Esophagus (tissue), 2 donors: ENCODE measurements around the gene CDR2. TPM values are rescaled to one million over a fixed set of nuclear protein-coding genes. Genes with fewer than 3 reads are reported as not detected.
A peak's percentile ranks its signal among the peaks of the same experiment; 100 is the strongest.
"Not testable (repeated sequence)": the region's sequence is repeated elsewhere in the genome, so short reads cannot be mapped to it uniquely, and the experiment has no call there.

Experiments used
- H3K27ac ChIP-seq, 2 donors: one replicate each; pipeline ENCODE4 v1.5.1; 2013; ENCODE audit warnings: low read depth in 2 of 2, mild to moderate bottlenecking in 2 of 2, inconsistent platforms in 1 of 2, low read length in 1 of 2, moderate library complexity in 1 of 2
- H3K27me3 ChIP-seq, 2 donors: one replicate each; pipeline ENCODE4 v1.6.1; 2013; ENCODE audit warnings: low read length in 2 of 2, control low read depth in 1 of 2, mild to moderate bottlenecking in 1 of 2; ENCODE audit not compliant: insufficient read depth in 2 of 2, control insufficient read depth in 1 of 2
- H3K36me3 ChIP-seq, 2 donors: one replicate each; pipeline ENCODE4 v1.6.1; 2013; ENCODE audit warnings: low read length in 1 of 2; ENCODE audit not compliant: control insufficient read depth in 2 of 2, insufficient read depth in 2 of 2
- H3K4me1 ChIP-seq, 2 donors: one replicate each; pipeline ENCODE4 v1.6.1; 2013; ENCODE audit warnings: low read length in 1 of 2; ENCODE audit not compliant: control insufficient read depth in 2 of 2, insufficient read depth in 2 of 2
- H3K4me3 ChIP-seq, 2 donors: one replicate each; pipeline ENCODE4 v1.5.1; 2013; ENCODE audit warnings: low read length in 2 of 2, mild to moderate bottlenecking in 2 of 2, low read depth in 1 of 2, moderate library complexity in 1 of 2
- H3K9me3 ChIP-seq, 2 donors: one replicate each; pipeline ENCODE4 v1.6.1; 2013; ENCODE audit warnings: mild to moderate bottlenecking in 2 of 2, low read depth in 1 of 2, low read length in 1 of 2, moderate library complexity in 1 of 2; ENCODE audit not compliant: control insufficient read depth in 2 of 2, insufficient read depth in 1 of 2
- WGBS, 2 donors: extraction: QIAGEN DNeasy Blood & Tissue Kit; methylation state at CpG; one replicate each; pipeline ENCODE4 v1.1.7; 2013; 5-methylcytosine and 5-hydroxymethylcytosine counted together
- polyA plus RNA-seq, 2 donors: library from polyadenylated mRNA; stranded (reverse); fragments of 200-250 nt; gene quantifications; one replicate each; pipeline ENCODE4 v1.2.3, GENCODE V29; 2013
- donor health status: healthy with polysubstance abuse.
- donor health status: Bipolar disorder and iron deficiency.

CDR2 gene
- 1 to 10 TPM; 4.5 to 6.3 TPM for polyA plus RNA-seq

DNA sequence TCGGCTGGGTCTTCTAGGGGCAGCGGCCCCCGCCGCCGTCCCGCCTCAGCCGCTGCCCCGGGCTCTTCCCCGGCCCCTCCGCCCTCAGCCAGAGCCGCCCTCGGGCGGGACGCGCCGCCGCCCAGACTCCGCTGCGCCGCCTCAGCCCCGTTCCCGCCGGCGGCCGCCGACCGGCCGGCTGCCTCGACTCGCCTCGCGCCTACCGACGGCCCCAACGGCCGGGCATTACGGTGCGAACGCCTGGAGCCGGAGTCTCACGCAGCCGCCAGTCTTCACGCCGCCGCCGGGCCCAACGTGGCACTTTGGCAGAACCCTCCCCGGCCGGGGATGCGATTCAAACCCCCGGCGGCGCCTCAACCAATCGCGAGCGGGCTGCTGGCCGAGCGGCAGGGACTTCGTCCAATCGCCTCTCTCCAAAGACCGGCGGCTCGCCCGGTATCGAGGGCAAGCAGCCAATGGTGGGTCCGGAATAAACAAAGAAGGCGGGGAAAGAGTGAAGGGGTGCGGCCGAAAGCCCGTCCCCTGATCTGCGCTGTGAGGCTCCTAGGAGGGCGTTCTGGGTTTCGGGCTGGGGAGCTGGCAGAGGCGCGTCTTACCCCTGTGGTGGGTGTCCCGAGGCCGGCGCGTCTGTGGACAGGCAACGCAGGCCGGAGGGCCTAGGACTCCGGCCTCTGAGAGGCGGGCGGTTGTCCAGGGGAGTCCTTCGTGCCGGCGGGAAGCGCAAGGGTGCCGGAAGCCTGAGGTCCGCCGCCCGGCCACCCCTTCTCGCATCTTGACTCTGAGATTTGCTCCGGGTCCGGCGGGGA lies at the start of gene CDR2:
CDR2 (minus strand) TSS at position 309 of the 806 bp plus-strand sequence. CDS start 310 bp downstream, outside the sequence.
- Histone ChIP-seq H3K27me3 (no peaks in the 10 kb centered on the region), H3K4me3 (peak within 1 kb of the TSS; percentile 68 to 92), H3K36me3 (no peaks in the 10 kb centered on the region), H3K4me1 (peaks cover 0 to 3% of the 10 kb centered on the region in 2 donors), H3K9me3 (no peaks in the 10 kb centered on the region), H3K27ac (peak within 1 kb of the TSS; percentile 82 to 85)
- WGBS, 2 donors = 0% methylated on average over 95 to 96 of the region's 96 CpGs

DNA sequence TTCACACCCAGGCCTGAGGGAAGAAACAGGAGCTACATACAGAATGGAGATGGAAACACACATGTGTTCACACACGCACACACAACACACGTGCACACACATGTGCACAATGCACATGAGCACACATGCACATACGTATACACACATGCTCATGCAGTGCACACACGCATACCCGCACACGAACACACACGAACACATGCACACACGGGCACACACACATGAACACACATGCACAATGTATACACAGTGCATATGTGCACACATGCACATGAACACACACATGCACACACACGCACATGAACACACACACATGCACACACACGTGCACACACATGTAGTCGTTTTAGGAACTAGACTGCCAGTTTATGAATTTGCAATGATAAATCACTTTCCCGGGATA lies 49.3 kb upstream of the CDR2 start:
- Histone ChIP-seq H3K27ac (no peak overlapping the region), H3K36me3 (peaks cover under 1 to 22% of the 10 kb centered on the region in 2 donors), H3K27me3 (no peaks in the 10 kb centered on the region), H3K4me3 (no peak overlapping the region), H3K4me1 (peaks cover 7 to 10% of the 10 kb centered on the region in 2 donors), H3K9me3 (no peaks in the 10 kb centered on the region)
- WGBS, 2 donors = 86 to 87% methylated on average over 12 of the region's 12 CpGs

DNA sequence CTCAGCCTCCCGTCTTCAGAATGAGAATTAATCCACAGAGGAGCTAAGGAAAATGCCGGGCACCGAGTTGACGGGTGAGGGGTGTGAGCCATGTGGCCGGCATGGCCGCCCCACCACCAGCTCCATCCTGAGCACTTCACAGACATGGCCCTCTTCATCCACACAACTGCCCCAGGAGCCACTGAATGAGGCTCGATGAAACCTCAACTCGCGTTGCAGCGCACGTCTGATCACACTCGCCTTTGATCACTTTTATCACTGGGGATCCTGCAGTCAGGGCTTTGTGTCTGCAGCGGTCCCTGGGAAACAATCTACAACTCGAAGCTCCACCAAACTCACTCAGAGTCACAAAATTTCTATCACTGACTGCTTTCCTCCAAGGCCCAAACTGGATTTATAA lies 46.7 kb upstream of the CDR2 start:
- Histone ChIP-seq H3K9me3 (no peaks in the 10 kb centered on the region), H3K4me3 (no peak overlapping the region), H3K36me3 (peaks cover 5 to 15% of the 10 kb centered on the region in 2 donors), H3K27me3 (no peaks in the 10 kb centered on the region), H3K4me1 (peaks cover 7 to 10% of the 10 kb centered on the region in 2 donors), H3K27ac (no peak overlapping the region)
- 95 to 96% methylated on average over 14 of the region's 14 CpGs for WGBS, 2 donors

DNA sequence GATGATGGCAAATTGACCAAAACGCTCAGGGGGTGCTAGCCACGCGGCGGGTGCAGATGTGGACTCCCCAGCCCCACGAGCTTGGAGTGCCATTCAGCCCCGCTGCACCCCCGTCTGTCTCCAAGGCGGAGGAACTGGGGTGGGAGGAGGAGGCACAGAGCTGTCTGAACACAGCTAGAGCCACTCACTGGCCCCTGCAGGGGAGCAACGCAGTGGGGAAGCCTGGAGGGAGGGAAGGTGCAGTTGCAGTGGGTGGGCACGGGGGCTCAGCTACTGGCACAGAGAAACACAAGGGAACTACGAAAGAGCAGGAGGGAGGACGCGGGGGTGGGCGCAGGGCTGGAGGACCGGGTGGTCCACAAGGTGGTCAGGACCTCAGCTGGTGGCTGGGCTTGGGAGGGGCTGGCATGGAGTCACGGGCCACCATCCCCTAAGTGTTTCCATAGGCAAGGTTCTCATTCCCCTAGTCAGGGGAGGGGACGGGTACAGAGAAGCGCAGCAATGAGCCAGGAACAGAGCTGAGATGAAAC lies 46.3 kb upstream of the CDR2 start:
- peaks cover 7 to 8% of the 10 kb centered on the region in 2 donors for H3K4me1 ChIP-seq
- no peaks in the 10 kb centered on the region for H3K9me3 ChIP-seq
- peaks cover 5 to 15% of the 10 kb centered on the region in 2 donors for H3K36me3 ChIP-seq
- 93 to 96% methylated on average over 18 of the region's 18 CpGs for WGBS, 2 donors
- no peaks in the 10 kb centered on the region for H3K27me3 ChIP-seq
- H3K4me3 ChIP-seq = no peak overlapping the region
- no peak overlapping the region for H3K27ac ChIP-seq

DNA sequence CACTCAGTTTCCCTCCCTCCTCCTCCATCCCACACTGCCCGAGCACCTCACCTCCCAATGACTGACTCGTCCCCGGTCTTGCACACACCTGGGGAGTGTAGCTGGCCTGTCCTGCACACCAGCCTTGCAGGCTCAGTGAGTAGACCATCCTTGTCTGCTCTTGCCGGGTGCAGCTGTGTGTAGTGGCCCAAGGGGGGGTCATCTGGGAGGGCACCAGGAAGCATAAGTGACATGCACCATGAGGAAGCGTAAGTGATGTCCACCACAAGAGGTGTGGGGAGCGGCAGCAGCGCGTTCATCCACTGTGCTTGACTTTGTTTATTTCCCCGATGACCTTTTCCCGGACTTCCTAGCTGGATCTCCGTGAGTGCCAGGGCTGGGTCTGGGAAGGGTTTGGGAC lies 45.5 kb upstream of the CDR2 start:
- 93 to 94% methylated on average over 11 of the region's 11 CpGs for WGBS, 2 donors
- Histone ChIP-seq H3K4me1 (peaks cover 0 to under 1% of the 10 kb centered on the region in 2 donors), H3K9me3 (no peaks in the 10 kb centered on the region), H3K4me3 (no peak overlapping the region), H3K27ac (no peak overlapping the region), H3K36me3 (peaks cover 5 to 15% of the 10 kb centered on the region in 2 donors), H3K27me3 (no peaks in the 10 kb centered on the region)

DNA sequence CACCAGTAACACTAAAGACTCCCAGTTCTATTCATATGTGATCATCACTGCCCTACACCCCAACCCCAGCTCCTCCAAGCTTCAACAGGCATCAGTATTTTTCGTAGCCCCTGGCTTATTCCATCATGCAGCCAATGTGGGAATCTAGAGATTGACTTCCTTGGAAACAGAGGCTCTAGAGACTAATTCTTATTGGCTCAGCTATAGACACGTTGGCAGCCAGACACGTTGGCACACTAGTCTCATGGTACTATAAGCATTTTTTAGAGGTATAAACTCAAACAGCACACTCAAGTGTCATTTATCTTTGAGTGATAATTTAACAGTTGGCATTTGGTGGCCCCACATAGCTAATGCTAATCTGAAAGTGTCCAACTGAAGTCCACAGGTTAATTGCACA lies 44.4 kb upstream of the CDR2 start:
- WGBS, 2 donors = 71 to 77% methylated on average over 3 of the region's 3 CpGs
- Histone ChIP-seq H3K36me3 (peaks cover 5 to 15% of the 10 kb centered on the region in 2 donors), H3K27ac (no peak overlapping the region), H3K9me3 (no peaks in the 10 kb centered on the region), H3K4me3 (no peak overlapping the region), H3K4me1 (no peaks in the 10 kb centered on the region), H3K27me3 (no peaks in the 10 kb centered on the region)

DNA sequence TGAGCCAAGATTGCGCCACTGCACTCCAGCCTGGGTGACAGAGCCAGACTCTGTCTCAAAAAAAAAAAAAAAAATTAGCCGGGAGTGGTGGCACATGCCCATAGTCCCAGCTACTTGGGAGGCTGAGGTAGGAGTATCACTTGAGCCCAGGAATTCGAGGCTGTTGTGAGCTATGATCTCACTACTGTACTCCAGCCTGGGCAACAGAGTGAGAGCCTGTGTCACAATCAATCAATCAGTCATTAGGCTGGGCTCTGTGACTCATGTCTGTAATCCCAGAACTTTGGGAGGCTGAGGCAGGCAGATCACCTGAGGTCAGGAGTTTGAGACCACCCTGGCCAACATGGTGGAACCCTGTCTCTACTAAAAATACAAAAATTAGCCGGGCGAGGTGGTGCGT lies 43.4 kb upstream of the CDR2 start:
- H3K36me3 ChIP-seq = peaks cover 5 to 13% of the 10 kb centered on the region in 2 donors
- not testable (repeated sequence) for H3K27me3 ChIP-seq, H3K9me3 ChIP-seq, H3K4me3 ChIP-seq, H3K4me1 ChIP-seq, H3K27ac ChIP-seq
- WGBS, 2 donors = 92% methylated on average over 6 of the region's 6 CpGs

DNA sequence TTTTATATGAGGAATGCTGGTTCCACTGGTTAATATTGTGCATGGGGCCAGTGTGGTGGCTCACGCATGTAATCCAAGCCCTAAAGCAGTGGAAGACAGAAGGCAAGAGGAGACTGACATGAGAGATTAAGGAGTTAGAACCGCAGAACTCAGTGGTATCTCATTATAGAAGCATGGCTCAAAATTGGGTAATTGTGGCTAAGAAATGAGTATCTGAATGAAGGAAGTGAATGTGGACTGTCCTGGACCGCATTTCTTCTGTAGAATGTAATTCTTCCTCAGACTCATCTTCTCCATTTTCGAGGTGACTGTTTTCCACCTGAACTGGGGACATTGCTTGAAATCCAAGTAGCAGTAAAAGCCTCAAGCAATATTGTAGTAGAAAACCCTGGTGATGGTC lies 42.6 kb upstream of the CDR2 start:
- H3K27ac ChIP-seq = no peak overlapping the region
- H3K27me3 ChIP-seq = no peaks in the 10 kb centered on the region
- H3K4me1 ChIP-seq = no peaks in the 10 kb centered on the region
- no peaks in the 10 kb centered on the region for H3K9me3 ChIP-seq
- H3K36me3 ChIP-seq = peaks cover 5 to 13% of the 10 kb centered on the region in 2 donors
- H3K4me3 ChIP-seq = no peak overlapping the region
- 90 to 94% methylated on average over 4 of the region's 4 CpGs for WGBS, 2 donors

DNA sequence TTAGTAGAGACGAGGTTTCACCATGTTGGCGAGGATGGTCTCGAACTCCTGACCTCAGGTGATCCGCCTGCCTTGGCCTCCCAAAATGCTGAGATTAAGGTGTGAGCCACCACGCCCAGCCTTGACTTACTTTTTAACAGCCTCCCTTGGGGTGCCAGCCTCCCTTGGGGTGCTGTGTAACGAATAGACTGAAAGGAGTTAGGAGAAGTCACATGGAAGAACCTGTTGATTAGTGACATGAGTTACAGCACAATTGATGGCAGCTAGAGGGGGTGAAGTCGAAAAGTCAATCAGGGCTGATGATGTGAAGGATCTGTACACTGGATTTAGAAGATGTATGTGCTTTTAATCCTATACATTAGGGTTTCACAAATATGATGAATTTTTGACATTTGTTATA lies 39.4 kb upstream of the CDR2 start:
- Histone ChIP-seq H3K4me1 (no peaks in the 10 kb centered on the region), H3K4me3 (no peak overlapping the region), H3K27ac (no peak overlapping the region), H3K27me3 (no peaks in the 10 kb centered on the region), H3K36me3 (peaks cover 0 to 5% of the 10 kb centered on the region in 2 donors), H3K9me3 (no peaks in the 10 kb centered on the region)
- WGBS, 2 donors = 97 to 98% methylated on average over 7 of the region's 7 CpGs

DNA sequence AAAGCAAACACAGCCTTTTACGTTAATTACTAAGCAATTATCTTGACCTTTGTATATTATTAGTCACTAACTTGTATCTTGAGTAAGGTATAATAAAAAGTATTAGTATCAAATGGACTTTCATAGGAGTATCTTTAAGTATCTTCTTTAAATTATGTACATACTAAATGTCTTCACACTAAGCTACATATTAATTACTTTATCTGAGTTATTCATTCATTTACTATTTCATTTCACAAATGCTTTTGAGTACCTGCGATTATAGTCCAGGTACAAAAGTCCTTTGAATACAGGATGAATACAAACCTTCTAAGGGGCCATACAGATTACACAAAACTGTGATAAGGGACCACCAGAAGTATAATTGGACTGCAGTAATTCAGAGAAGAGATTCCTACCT lies 33.1 kb upstream of the CDR2 start:
- 84 to 94% methylated on average over 2 of the region's 2 CpGs for WGBS, 2 donors
- H3K27ac ChIP-seq = no peak overlapping the region
- H3K4me1 ChIP-seq = no peaks in the 10 kb centered on the region

More for the DNA sequence above, 33.1 kb upstream of the CDR2 start:
- Histone ChIP-seq H3K9me3 (no peaks in the 10 kb centered on the region), H3K4me3 (no peak overlapping the region), H3K36me3 (no peaks in the 10 kb centered on the region), H3K27me3 (no peaks in the 10 kb centered on the region)
